ENCODE results near the gene FAM131C.

Gene FAM131C

DNA sequence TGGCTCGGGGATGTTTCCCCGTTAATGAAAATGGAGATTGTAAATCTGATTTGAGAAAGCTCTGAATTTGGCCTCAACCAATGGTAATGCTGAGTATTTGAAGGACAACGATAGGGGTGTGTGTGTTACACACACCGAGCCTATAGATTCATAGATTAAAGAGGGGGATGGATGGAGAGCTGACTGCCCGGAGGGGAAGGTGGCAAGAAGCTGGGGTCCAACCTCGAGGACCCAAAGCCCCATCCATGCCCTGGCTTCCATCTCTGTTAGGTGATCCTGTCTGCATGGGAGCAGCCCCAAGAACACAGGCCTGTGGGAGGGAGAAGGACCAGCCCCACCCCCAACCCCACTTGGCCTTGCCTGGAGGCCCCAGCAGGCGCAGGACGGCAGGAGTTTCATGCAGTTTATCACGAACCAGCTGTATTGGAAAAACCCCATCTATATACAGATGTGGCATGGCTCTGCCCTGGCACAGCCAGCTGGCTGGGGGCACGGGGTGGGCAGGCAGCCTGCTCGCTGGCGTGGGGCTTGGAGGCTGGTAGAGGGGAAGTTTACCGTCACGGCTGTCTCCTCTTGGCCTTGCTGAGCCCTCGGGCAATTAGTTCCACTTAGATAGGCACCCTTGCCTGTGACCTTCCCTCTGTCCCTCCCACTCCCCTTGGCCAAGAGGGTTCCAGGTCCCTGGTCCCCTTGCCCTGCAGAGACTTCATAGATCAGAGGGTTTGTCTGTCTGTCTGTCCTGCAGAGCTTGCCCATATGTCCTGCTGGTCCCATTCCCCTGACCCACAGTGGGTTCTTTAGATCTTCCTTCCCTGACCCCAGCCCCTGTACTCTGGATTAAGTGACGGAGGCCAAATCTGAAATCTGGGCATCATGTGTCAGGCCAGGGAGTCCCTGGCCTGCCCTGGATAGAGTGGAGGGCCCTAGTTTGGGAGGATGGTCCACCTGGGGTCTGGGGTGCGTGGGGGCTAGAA lies 58.7 kb downstream of the FAM131C start:
- no peak for DNase-seq

DNA sequence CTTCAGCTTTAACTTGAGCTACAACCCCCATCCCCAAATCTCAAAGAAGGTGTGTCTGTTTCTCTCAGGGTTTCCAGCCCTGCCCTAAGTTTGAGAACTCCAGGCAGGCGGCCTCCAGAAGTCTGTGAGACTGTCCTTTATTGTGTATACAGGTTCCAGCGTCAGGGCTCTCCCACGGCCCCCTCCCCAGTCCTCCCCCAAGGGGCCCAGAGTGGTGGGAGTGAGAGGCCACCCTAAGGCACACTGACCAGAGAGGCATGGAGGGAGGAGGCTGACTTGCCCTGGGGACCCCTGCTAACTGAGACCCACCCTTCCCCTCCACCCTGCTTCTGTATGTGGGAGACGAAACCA lies 59.6 kb downstream of the FAM131C start:
- DNase-seq, result no peak

DNA sequence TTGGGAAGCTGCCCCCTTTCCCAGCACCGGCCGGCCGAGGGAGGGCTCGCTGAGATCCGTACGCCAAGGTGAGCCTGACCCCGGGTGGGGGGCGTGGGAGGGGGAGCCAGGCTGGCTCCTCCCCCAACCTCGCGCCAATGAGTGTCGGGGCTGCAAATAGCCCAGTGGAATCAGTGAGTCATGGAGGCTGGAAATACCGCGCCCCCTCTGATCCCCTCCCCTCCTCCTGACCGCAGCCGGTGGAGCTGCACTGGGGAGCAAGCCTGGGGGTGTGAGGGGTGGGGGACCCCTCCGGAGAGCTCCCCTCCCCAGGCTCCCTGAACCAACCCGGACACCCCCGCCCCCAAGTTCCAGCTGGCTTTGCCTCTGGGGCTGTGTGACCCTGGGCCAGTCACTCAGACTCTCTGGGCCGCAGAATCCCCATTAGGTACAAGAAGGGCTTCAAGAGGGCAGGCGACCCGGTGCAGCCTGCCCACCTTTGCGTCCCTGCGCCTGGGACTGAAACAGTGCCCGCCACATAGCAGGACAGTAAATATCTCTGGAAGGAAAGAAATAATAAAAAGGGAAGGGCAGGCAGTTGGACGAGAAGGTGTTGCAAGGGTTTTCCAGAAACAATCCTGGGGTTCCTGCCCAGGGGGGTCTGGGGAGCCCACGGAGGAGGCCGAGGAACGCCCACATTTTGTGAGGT lies 60.1 kb downstream of the FAM131C start:
- DNase-seq, result peak; percentile 93

DNA sequence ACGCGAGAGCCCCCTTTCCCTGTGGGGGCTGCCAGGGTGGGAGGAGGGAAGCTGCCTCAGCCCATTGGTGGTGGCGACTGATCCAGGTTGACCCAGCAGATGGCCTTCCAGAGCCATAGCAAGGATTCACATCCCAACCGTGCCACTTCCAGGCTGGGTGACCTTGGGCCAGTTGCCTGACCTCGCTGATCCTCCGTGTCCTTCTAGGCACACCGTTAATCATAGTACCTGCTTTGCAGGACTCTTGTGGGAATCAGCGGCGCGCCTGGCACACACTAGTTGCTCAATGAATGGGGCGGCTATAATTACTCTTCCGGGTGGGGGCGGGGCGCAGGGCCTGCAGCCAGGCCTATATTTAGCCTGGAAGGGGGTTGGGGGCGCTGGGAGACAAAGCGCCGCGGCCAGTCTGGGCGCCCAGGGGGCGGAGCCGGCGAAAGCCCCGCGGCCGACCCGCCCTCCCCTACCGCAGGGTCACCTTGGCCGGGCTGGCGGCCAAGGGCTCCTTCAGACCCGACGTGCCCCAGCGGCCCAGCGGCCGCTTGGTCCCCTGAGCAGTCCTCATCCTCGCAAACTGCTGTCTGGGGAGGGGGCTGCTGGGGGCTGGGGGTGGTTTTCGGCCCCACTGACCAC lies 60.7 kb downstream of the FAM131C start:
- DNase-seq, result peak; percentile 90

DNA sequence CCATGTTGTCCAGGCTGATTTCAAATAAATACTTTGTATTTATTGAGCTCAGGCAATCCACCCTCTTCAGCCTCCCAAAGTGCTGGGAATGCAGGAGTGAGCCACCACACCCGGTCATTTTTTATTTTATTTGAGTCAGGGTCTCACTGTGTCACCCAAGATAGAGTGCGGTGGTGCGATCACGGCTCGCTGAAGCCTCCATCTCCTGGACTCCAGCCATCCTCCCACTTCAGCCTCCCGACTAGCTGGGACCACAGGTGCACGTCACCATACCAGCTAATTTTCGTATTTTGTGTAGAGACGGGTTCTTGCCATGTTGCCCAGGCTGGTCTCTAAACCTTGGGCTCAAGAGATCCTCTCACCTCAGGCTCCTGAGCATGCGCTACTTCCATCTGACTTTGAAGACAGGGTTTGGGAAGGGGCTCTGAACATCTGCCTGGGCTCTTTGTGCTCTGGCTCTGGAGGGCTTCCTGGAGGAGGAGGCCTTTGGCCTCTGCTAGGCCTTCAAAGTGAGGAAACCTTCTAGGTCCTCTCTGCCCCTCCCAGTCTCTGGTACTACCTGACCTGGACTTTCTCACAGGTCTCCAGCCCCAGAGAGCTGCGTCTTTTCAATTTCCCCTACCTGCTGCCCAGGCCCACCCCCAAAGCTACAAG lies 61.4 kb downstream of the FAM131C start:
- no peak for DNase-seq

DNA sequence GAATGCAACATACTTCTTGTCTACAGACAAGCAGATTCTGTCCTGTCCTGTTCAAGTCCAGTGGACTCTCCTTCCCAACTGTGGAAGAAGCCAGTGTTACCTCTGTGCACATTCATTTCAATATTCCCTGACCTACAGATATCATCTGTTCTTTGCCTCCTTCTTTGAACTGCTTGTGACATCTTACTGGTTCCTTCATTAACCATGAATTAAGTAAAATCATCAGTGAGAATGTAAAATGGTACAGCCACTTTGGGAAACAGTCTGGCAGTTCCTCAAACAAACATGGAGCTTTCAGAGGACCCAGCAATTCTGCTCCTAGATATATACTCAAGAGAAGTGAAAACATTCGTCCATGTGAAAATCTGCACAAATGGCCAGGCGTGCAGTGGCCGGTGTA lies 62.6 kb downstream of the FAM131C start:
- no peak for DNase-seq

DNA sequence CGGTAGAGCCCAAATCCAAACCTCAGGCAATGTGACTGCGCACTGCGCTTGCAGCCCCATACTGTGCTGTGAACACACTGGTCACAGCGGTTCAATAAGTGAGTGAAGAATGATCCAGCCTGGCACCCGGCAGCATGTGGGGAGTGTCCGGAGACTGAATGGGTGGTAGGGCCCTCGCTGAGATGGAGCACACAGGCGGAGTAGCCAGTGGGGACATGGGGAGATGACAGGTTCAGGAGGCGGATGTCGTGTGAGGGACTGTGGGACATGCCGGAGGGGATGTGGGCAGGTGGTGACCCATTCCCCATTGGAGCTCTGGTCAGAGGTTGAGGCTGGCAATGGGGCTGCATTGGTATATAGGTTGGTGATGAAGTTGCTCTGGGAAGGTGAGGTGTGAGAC lies 63.8 kb downstream of the FAM131C start:
- DNase-seq, result no peak

DNA sequence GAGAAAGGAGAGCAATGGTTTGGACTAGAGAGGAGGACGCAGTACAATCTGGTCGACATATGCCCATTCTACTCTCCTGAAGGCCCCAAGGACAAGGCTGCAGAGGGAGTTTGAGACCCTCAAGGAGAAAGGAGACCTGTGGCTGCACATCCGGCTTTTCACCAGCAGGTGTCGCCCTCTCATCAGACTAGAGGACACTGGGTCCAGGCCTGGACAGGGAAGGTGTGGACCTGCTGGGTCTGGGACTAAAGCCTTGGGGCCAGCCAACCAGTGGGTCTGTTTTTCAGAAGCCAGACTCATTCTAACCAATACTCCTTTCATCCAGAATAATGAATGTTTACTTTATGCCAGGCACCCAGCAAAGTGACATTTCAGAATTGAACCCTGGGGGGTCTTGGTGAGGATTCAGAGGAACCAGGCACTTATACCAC lies 64.4 kb downstream of the FAM131C start:
- DNase-seq, result peak; percentile 95

Data from islet precursor cell (in vitro differentiated cells).